NCI-H1105 (cell line): ENCODE data around the gene KIFC1.

Experiments used
- DNase-seq: peaks from one replicate; lab custom pipeline; 2025; lab: John Stamatoyannopoulos, UW

KIFC1 gene

DNA sequence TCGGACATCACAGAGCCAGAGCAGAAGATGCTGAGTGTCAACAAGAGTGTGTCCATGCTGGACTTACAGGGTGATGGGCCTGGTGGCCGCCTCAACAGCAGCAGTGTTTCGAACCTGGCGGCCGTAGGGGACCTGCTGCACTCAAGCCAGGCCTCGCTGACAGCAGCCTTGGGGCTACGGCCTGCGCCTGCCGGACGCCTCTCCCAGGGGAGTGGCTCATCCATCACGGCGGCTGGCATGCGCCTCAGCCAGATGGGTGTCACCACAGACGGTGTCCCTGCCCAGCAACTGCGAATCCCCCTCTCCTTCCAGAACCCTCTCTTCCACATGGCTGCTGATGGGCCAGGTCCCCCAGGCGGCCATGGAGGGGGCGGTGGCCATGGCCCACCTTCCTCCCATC lies 51.4 kb downstream of the KIFC1 start:
- no peak for DNase-seq

DNA sequence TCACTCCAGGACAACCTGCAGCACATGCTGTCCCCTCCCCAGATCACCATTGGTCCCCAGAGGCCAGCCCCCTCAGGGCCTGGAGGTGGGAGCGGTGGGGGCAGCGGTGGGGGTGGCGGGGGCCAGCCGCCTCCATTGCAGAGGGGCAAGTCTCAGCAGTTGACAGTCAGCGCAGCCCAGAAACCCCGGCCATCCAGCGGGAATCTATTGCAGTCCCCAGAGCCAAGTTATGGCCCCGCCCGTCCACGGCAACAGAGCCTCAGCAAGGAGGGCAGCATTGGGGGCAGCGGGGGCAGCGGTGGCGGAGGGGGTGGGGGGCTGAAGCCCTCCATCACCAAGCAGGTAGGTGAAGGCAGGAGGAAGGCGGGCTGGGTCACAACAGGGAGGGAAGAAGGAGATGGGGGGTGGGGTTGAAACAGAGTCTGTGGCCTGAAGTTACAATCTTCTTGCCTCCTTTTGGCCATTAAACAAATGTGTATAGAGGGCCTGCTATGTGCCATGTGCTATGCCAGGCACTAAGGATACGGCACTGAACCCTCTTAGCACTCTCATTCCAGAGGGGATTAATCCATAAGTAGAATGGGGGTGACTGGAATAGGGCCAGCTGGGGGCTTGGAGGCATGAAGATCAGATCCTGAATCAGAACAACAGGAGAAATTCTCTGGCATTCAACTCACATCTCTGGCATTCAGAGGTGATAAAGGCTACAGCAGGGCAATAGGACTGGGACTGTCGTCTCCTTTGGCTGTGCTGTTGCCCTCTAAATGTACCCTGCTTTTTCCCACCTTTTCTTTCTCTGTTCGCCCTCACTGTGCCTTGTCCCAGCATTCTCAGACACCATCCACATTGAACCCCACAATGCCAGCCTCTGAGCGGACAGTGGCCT lies 52.2 kb downstream of the KIFC1 start:
- no peak for DNase-seq

GRCh38 chr6:33445119-33445603 lies 53.5 kb downstream of the KIFC1 start:
- DNase-seq = no peak

DNA sequence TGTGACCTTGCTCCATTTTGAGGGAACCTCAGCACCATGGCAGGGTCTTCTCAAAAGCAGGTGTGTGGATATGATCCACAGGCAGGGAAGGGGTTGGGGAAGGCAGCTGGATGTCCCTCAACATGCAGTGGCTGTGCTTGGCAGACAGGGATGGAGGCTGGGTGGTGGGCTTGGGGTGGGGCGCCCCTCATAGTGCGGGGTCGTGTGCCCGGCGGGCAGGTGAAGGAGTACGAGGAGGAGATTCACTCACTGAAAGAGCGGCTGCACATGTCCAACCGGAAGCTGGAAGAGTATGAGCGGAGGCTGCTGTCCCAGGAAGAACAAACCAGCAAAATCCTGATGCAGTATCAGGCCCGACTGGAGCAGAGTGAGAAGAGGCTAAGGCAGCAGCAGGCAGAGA lies 54.7 kb downstream of the KIFC1 start:
- DNase-seq = no peak

GRCh38 chr6:33450434-33450833 lies 58.8 kb downstream of the KIFC1 start:
- DNase-seq = no peak

DNA sequence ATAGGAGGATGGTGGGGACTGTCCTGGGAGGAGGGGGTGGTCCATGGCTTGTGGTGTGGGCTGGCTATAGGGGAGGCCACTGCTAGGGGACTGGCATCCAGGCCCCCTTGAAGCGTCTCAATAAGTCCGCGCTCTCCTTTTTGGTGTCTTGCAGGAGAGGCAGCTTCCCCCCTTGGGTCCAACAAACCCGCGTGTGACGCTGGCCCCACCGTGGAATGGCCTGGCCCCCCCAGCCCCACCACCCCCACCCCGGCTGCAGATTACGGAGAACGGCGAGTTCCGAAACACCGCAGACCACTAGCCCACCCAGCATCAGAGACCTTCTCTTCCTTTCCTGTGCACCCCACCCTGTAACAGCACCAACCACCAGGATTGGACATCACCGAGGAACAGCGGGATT lies 60.0 kb downstream of the KIFC1 start:
- no peak for DNase-seq

- DNase-seq = no peak
These were observed 60.9 kb downstream of the KIFC1 start for GRCh38 chr6:33452496-33452895.

DNA sequence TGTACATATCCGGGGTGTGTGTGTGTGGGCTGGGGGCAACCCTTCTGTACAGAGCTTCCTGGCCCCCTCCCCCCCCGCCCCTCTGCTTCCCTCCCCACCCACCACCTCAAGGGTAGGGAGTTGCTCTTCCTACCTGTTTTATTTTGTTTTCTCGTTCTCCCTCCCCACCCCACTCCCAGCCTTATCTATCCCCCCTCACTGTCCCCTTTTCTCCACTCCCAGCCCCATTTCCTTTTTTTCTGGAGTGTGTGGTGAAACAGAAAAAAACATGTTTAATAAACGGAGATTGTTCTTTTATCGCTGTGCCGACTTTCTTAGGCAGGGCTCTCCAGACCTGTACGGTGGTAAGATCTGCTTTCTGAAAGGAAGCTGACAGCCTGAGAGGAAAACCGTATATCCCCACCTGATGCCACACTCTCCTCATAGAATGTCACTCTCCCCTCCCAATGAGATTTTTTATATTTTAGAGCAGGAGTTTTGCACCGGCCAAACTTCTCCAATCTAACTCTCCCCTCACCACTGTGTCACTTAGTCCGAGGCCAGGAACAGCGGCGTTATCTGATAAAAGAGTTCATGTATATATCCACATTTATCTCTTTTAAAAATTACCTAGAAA lies 61.9 kb downstream of the KIFC1 start:
- no peak for DNase-seq

GRCh38 chr6:33454009-33454946 lies 62.7 kb downstream of the KIFC1 start, which contains the start of gene ZBTB9:
ZBTB9 (plus strand) TSS chr6:33454576; CDS start chr6:33455101, 525 bp downstream.
- peak; percentile 96 for DNase-seq

GRCh38 chr6:33455051-33455450 lies 63.4 kb downstream of the KIFC1 start:
- DNase-seq = no peak

GRCh38 chr6:33456156-33456555 lies 64.5 kb downstream of the KIFC1 start:
- DNase-seq = no peak

- no peak for DNase-seq
These were observed 67.1 kb downstream of the KIFC1 start for GRCh38 chr6:33458676-33459075.

DNA sequence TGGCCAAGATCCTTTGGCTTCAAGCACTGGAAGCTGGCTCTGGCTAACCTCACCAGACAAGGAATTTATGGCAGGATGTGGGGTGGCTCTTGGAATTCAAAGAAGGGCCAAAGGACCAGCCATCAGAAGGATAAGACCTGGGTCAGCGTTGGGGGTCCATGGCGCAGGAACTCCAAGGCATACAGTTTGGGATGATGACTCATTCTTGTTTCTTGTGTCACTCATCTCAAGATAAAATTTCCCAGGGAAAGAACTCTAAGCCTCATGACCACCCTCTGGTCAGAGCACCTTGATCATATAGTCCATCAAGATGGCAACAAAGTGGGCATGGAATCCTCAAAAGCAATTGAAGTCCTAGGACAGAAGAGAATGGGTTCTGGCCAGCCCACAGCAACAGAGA lies 67.6 kb downstream of the KIFC1 start:
- no peak for DNase-seq
